Endometrial microvascular endothelial cells (primary cell): ENCODE data around the gene OPN1MW3. TPM values are rescaled to one million over a fixed set of nuclear protein-coding genes. Genes with fewer than 3 reads are reported as not detected.
"Not testable (repeated sequence)": the region's sequence is repeated elsewhere in the genome, so short reads cannot be mapped to it uniquely, and the experiment has no call there.

Source experiments
- in situ Hi-C: cut with HindIII; loops from 2 replicates; pipeline ENCODE4 v1.10.0; 2017; ENCODE audit warnings: low sequenced_read_pairs, low pct_unique_long_range_greater_than_20kb; ENCODE audit errors: inconsistent ontology term
- total RNA-seq: library from RNA; depleted of rRNA; stranded (reverse); fragments of >200 nt; gene quantifications from one replicate; pipeline ENCODE4 v1.2.3, GENCODE V29; 2015; ENCODE audit errors: inconsistent ontology term

Gene OPN1MW3
- total RNA-seq, 1 donor from 2014 or later: not detected

DNA sequence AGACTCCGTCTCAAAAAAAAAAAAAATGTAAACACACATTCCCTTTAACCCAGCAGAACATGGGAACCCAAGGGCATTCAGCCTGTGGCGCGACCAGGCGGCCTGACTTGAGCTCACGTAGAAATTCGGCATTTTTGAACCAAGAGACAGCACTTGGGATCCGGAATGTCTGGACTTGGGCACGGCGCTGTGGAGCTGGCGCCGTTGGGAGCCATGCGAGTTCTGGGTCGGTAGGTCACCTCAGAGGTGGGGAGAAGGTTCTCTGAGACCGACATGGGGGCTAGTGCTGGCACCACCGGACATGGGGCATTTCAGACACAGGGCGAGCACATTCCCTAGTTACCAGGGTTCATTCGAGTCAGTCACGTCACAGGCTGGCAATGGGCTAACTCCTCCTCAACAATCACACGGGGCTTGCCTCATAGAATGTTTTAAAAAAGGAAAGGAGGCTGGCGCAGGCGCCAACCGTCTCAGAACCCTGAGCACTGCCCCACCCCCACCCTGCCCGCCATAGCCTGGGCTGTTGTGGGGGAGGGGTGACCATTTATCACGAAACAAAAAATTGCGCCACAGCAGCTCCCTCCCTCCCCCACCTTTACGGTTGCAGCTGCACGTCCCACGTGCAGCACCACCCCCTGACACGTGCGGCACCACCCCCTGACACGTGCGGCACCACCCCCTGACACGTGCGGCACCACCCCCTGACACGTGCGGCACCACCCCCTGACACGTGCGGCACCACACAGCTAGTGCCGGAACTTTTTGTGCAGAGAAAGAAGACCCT is 37.6 kb downstream of the OPN1MW3 start, which contains the start of gene TEX28:
TSS of gene TEX28 (minus strand) at position 334 of the 784 bp plus-strand sequence. CDS start 3,007 bp downstream, outside the sequence.
- in situ Hi-C loops: no loop called here

DNA sequence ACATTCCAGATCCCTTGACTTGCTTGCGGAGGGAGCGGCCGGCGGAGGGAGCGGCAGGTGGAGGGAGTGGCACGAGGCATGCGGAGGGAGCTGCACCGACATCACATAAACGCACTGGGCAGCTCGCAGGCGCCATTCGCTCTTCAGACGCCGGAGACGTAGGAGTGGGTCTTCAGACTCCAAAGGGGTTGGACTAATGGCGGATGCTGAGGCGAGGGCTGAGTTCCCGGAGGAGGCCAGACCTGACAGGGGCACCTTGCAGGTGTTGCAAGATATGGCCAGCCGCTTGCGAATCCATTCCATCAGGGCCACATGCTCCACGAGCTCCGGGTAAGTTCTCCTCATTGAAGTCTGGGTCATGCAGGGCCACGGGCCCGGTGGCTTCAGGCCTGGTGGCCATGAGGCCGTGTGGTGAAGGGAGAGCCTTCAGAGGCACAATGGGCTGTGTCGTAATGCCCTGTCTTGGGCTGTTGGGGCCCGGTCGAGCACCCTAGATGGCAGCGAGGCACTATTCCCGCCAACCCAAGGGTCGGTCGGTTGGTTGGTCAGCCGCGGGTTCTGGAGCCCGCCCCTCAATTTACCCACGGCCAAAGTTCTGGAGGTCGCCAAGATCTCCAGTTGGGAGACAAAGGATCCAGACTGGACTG is 38.4 kb downstream of the OPN1MW3 start, which contains the start of gene TKTL1:
TSS of gene TKTL1 (plus strand) at position 132 of the 647 bp plus-strand sequence. CDS start at position 197, 65 bp downstream.
- in situ Hi-C loops: no loop called here

DNA sequence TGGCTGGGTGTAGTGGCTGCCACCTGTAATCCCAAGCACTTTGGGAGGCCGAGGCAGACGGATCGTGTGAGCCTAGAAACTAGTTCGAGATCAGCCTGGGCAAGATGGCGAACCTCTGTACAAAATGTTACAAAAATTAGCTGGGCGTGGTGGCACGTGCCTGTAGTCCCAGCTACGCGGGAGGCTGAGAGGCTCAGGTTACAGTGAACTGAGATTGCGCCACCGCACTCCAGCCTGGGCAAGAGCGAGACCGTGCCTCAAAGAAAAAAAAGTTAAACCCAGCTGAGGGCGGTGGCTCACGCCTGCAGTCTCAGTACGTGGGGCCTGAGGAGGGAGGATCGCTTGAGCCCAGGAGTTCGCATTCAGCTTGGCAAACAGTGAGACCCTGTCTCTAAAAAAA is 39.3 kb downstream of the OPN1MW3 start:
- in situ Hi-C loops: no loop called here

GRCh38 chrX:154298312-154298711 is 40.9 kb downstream of the OPN1MW3 start:
- in situ Hi-C loops: no loop called here

- in situ Hi-C loops: no loop called here
These were observed 43.4 kb downstream of the OPN1MW3 start for GRCh38 chrX:154300816-154301215.

DNA sequence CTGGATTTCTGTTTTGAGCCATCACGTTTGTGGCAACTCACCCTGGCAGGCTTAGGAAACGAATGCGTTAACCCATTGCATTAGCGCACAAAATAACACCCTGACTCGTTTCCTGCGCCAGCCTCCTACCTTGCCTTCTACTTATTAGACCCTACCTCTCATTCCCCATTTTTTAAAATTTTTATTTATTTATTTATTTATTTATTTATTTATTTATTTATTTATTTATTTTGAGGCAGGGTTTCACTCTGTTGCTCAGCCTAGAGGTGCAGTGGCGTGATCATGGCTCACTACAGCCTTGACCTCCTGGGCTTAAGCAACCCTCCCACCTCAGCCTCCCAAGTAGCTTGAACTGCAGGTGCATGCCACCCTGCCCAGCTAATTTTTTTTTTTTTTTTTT is 45.6 kb downstream of the OPN1MW3 start:
- in situ Hi-C loops: not testable (repeated sequence)

GRCh38 chrX:154303476-154303875 is 46.1 kb downstream of the OPN1MW3 start:
- in situ Hi-C loops: no loop called here

DNA sequence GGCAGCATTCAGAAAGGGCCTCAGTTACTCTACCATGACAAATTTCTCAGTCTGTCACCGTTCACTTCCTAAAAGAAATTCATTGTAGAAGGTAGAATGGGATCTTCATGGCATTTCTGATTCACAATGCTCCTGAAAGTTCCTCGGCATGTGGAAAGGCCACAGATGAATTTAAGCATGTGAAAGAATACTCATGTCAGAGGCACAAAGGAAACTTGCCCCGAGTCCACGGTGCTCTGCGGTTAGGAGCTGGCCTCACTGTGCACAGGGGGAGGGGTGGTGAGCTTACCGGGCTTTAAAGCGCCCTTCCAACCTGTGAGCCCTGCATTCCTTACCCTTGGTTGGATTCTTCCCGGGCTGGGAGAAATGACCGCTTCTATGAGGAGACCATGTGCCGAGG is 47.5 kb downstream of the OPN1MW3 start:
- in situ Hi-C loops: no loop called here

DNA sequence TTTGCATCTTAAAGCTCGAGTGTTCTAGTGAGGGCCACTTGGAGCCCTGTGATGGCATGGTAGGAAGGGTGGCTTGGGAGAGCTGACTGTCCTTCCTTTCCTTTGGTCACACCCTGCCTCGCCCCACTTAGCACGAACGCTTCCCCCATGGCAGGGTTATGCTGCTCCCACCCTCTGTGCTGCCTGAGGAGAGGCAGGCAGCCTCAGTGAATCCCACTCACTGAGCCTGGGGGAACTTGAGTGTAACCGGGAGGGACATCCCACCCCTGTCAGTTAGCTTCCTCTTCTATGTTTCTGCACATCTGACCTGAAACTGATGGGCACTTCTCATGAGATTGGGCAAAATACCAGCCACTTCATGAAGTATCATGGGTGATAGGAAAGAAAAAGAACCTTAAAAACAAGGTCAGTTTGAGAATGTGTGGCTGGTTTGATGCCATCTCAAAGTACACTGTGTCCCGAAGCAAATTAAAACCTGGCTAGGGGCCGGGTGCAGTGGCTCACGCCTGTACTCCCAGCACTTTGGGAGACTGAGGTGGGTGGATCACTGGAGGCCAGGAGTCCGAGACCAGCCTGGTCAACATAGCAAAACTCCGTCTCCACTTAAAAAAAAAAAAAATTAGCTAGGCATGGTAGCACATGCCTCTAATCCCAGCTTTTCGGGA is 48.3 kb downstream of the OPN1MW3 start:
- in situ Hi-C loops: no loop called here

GRCh38 chrX:154307202-154307601 is 49.8 kb downstream of the OPN1MW3 start:
- in situ Hi-C loops: no loop called here

DNA sequence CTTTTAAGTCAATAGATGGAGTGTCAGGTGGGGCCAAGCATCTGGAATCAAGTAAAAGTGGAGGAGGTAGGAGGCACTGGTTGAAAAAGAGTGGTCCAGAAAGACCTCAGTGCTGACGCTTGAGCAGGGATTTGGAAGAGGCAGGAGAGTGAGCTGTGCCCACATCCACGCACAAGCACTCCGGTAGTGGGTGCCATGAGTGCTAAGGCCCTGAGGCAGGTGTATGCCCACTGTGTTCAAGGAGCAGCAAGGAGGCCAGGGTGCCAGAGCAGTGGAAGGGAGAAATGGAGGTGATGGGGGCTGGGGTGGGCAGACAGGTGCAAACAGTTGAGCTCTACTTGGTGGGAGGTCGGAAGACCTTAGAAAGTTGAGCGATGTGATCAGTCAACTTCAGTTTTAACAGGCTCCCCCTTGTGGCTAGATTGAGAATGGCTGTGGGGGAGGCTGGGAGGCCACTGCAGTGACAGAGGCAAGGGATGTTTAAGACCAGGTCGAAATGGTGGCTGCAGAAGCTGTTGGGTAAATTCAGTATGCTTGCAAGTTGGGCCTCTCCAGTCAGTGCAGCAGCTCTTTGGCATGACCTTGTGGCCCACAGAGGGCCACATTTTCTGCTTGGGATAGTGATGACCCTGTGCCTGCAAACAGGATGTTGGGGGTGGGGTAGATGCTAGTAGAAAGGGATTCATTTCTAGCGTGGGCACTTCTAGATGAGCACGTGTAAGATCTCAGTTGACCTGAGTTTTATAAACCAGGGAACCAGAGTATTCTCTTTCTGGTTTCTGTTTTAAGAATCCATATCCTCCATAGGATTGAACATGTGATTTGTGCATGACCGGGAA is 50.9 kb downstream of the OPN1MW3 start:
- in situ Hi-C loops: no loop called here

- in situ Hi-C loops: no loop called here
These were observed 51.8 kb downstream of the OPN1MW3 start for GRCh38 chrX:154309041-154309775.

- in situ Hi-C loops: no loop called here
These were observed 53.5 kb downstream of the OPN1MW3 start for GRCh38 chrX:154310616-154311536.

- in situ Hi-C loops: no loop called here
These were observed 54.7 kb downstream of the OPN1MW3 start for GRCh38 chrX:154312116-154312515.

- in situ Hi-C loops: no loop called here
These were observed 55.8 kb downstream of the OPN1MW3 start for GRCh38 chrX:154313147-154313546.

- in situ Hi-C loops: no loop called here
These were observed 58.0 kb downstream of the OPN1MW3 start for GRCh38 chrX:154315416-154315815.

DNA sequence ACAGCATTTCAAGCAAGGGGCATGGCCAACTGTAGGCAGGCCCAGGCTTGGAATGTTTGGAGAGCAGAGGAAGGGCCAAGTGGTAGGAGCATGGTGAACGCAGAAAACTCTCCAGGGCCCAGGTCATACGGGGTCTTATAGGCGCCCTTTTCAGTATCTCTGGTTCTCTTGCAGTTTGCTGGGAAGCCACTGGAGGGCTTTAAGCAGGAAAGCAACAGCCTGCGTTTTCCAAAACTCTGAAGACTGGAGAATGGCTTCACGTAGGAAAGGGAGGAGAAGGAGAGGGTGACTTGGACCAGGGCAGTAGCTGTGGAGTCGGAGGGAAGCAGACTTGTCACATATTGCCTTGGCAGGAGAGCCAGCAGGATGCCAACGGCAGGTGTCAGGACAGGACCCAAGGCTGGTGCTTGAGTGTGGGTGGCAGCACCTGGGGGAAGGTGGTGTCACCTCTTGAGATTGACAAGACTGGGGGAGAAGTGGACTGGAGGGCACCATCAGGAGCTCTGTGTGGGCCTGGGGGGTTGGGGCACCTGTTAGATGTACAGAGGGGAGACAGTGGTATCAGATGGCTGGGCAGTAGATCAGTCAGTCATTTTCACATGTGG is 60.1 kb downstream of the OPN1MW3 start:
- in situ Hi-C loops: no loop called here
